COLO829 (cell line): Measurements from ENCODE around the gene NR6A1.

Source experiments
- DNase-seq: peaks from one replicate; pipeline ENCODE4 v3.0.0; 2012; ENCODE audit warnings: low spot score

NR6A1 gene

DNA sequence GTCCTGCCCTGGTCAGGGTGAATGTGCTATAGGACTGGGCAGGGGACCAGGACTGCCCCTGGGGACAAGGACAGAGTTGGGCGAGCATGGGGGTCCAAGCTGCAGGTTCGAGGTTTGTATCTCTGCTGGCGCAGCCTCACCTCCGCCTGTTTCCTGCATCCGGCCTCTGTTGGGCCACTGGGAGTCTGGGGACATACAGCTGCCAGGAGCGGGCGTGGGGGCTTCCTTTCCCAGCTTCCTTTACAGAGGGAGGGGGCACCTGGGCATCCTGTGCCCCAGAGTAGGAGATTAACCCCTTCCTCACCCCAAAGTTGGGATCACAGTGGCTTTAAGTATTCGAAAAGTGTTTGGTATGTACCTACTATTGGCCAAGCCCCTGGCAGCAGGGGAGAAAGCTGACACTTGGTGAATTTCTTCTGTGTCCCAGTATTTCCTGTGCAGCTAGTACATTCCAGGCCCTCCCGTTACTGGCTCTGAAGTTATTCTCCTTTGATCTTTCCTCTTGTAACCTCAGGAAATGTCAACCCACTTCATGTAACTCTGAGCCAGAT, 24.8 kb upstream of the NR6A1 start:
- no peak for DNase-seq

- no peak for DNase-seq
Measured at GRCh38 chr9:124794902-124795491, 23.9 kb upstream of the NR6A1 start.

DNA sequence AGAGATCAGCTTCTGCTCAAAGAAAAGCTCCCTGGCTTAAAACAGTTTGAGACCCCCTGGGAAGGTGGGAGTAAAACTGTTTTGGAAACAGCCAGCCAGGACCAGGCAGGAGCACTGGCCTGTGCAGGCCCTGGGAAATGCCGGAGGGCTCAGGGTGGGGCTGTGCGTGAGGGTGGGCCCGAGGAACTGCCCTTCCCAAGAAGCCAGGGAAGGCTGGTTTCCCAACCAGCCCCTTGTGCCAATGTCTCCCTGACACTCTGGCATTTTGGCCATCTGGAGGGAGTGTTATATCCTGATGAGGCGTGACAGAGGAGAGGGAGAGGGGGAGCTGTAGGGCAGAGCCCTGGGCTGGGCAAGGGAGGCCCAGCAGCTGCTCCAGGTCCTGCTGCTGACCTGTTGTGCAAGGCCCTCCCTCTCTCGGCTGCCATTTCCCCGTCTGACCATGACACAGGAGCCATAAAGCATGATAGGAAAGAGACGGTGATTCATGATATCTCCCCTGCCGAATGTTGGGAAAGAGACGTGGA, 22.0 kb upstream of the NR6A1 start:
- no peak for DNase-seq

DNA sequence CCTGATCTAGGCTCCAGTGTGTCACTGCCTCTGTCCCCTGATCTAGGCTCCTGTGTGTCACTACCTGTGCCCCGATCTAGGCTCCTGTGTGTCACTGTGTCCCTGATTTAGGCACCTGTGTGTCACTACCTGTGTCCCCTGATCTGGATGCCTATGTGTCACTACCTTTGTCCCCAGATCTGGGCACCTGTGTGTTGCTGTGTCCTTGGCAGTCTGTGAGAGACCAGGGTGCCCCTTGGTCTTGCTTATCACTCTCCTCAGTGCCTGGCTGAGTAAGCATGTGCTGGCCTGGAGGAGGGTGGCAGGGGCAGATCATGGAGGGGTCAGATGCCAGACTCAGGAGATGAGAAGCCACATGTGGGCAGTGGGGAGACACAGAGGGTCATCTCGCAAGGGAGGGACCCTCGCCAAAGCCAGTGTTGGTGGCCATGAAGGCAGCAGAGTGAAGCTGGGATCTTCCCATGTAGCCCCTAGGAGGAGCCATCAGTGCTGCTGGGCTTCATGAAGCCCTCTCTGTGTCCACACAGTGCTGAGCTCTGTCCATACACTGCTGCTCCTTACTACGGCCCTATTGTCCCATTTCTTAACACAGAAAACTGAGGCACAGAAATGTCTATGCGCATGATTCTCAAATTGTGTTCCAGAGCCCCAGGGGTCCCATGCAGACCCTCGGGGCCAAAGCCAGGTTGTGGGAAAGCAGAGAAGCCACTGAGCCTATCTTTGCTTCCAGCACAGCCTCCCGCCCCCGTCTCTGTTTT, 21.3 kb upstream of the NR6A1 start:
- no peak for DNase-seq

GRCh38 chr9:124790801-124791505, 19.8 kb upstream of the NR6A1 start:
- no peak for DNase-seq

DNA sequence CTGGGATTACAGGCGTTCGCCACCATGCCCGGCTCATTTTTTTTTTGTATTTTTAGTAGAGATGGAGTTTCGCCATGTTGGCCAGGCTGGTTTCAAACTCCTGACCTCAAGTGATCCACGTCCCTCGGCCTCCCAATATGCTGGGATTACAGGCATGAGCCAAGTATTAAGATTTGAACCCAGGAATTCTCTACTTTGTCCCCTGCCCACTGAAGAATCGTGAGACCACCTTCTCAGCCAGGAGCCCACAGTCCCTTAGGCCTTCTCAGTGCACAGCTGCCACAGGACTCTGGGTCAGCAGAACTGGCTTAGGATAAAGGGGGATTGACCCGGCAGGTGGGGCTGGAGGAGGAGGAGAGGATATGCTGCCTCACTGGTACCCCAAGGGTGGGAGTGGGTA, 19.2 kb upstream of the NR6A1 start:
- no peak for DNase-seq

- DNase-seq: no peak
Measured at GRCh38 chr9:124789531-124789930, 18.4 kb upstream of the NR6A1 start.

- no peak for DNase-seq
Measured at GRCh38 chr9:124788542-124789217, 17.6 kb upstream of the NR6A1 start.

GRCh38 chr9:124786881-124787573, 15.9 kb upstream of the NR6A1 start:
- no peak for DNase-seq

DNA sequence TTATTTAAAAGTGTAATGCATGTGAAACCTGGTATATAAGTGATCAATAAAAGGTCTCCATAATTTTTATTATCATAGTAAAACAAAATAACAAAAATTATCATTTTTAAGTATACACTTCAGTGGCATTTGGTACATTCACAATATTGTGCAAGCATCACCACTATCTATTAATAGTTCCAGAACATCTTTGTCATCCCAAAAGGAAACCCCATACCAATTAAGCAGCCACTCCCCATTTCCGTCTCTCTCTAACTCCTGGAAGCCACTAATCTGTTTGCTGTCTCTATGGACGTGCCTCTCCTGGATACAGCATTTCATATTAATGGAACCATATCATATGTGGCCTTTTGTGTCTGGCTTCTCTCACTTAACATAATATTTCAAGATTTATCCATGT, 13.4 kb upstream of the NR6A1 start:
- no peak for DNase-seq

GRCh38 chr9:124783830-124784229, 12.7 kb upstream of the NR6A1 start:
- DNase-seq: no peak

- DNase-seq: no peak
Measured at GRCh38 chr9:124782661-124783574, 11.8 kb upstream of the NR6A1 start.

- no peak for DNase-seq
Measured at GRCh38 chr9:124781967-124782660, 11.0 kb upstream of the NR6A1 start.

DNA sequence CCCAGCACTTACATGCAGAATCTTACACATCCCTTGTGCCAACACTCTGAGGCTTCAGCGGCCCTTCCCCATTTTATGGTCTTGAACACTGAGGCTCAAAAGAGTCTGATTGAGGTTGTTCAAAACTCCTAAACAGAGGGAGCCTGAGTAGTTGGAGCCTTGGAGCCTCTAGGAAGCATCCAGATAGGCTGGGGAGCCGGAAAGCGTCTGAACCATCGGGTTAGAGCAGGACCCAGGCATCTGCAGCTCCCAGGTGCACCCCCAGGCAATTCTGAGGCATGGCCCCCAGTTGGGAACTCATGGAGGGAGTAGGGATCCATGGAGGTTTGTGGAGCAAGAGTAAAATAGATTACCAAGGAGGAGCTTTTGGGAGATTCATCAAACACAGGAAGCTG, 9.6 kb upstream of the NR6A1 start:
- DNase-seq: no peak

- DNase-seq: no peak
Measured at GRCh38 chr9:124780060-124780756, 9.1 kb upstream of the NR6A1 start.

GRCh38 chr9:124779368-124780059, 8.4 kb upstream of the NR6A1 start:
- DNase-seq: no peak

DNA sequence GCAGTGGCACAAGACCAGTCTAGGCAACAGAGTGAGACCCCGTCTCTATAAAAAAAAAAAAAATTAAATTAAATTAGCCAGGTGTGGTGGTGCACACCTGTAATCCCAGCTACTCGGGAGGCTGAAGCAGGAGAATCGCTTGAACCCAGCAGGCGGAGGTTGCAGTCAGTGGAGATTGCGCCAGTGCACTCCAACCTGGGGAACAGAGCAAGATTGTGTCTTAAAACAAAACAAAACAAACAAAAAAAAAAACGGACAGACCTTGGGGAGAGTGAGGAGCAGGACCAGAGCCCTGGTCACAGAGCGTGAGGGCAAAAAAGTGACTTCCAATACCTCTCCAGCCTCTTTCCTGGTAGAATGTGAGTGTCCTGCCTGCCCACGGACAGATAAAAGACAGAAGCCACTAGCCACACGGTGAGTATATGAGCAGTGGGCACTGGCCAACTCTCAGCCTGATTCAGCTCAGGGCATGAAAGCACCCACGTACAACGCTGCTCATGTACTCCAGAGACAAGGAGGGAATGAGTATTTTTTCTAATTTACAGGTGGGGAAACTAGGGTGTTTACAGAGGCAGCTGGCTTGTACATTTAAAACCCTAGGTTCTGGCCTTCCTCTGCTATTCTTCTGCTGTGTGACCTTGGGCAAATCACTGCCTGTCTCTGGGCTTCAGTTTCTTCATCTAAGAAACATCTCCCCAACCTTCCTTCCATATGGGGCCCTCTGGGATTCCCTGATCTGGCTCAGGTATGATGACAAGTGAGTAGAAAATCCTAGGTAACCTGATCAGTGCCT, 7.7 kb upstream of the NR6A1 start:
- DNase-seq: no peak
